ENCODE data around the gene FABP3. TPM values are rescaled to one million over a fixed set of nuclear protein-coding genes. Genes with fewer than 3 reads are reported as not detected.

The FABP3 gene
- total RNA-seq (2022; extraction: Qiagen RNA extraction) = not detected in 5 replicates

DNA sequence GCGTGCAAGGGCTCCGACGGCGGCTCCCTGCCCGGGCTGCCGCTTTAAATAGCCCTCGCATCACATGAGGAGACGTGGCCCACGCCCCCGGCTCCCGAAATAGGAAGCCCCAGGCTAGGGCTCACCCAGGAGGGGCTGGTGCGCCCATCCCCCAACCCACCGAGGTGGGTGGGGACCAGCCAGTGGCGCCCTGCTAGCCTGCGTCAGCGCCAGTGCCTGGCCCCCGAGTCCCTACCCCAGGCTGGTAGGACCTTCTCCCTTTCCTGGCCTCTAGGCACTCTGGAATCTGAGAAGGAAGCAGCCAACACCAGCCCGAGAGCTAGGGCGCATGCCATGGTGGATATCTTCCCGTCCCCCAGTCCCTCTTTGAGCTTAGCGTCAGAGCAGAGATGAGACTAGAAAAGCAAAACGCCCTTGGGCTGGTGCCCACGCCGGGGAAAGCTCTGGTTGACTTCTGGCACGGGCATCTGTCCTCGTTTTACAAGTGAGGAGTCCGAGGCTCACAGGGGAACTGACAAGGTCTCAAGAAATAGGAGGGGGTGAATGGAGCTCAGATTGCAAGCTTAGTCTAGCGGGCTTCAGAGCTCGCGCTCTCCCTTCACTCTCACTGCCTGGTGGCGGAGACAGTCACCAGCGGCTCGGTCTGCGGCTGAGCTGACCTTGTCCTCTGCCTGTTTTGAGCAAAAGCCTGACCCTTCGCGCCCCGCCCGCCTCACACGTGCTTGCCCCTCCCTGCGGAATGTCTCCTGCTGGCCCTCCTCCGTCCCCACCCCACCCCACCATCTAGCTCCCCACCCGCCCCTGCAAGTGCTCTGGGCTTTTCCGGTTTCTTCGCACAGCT is at the start of gene FABP3:
Gene FABP3 (minus strand): TSS at position 21 of the 841 bp plus-strand sequence. CDS start 62 bp downstream, outside the sequence.

DNA sequence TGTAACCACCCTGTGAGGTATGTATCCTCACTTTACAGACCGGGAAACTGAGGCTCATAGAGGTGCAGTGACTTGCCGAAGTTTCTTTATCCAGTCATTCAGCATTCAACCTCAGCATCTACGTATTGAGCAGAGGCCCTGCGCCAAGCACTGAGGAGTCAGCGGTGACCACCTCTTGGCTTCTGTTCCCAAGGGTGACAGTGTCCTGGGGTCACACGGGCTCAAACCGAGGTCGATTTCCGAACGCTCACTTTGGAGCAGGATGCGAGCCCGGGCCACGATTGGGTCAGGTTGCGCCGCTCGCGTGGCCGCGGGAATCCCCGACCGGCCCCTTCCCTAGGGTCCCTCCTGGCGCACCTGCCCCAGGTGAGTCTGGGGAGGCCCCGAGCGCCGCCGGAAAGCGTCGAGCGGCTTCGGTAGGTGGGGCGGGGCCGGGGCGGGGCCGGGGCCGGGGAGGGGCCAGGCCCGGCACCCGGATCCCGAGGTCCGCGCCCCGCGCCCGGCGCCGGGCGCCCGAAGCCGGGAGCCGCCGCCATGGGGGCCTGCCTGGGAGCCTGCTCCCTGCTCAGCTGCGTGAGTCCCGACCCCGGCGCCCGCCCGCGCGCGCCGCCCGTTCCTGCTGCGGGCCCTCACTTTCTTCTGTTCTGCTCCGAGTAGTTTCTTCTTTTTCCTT is 40.0 kb upstream of the FABP3 start, which contains the start of gene SERINC2:
Gene SERINC2 (plus strand): TSS at position 482 of the 673 bp plus-strand sequence. CDS start 53 bp downstream, at position 535.

Other genes starting within 250 kb of the FABP3 start
- gene NKAIN1, start 133.2 kb downstream of the FABP3 start, total RNA-seq (2022; extraction: Qiagen RNA extraction) = 0.85 to 1.2 TPM (median 1.0 TPM) in 5 replicates
- gene SNRNP40, start 76.3 kb downstream of the FABP3 start, total RNA-seq (2022; extraction: Qiagen RNA extraction) = 38.1 to 41.8 TPM (median 39.0 TPM) in 5 replicates
- 21.4 to 25.5 TPM (median 23.0 TPM) in 5 replicates for gene ZCCHC17, start 76.0 kb downstream of the FABP3 start, total RNA-seq (2022; extraction: Qiagen RNA extraction)
- 18.8 to 32.8 TPM (median 29.6 TPM) in 5 replicates for gene SERINC2, start 40.1 kb upstream of the FABP3 start, total RNA-seq (2022; extraction: Qiagen RNA extraction)
- gene TINAGL1, start 203.4 kb upstream of the FABP3 start, total RNA-seq (2022; extraction: Qiagen RNA extraction) = 0.31 to 0.72 TPM (median 0.55 TPM) in 5 replicates
- 0.09 TPM in 1 of 5 replicates, not detected in the others for gene HCRTR1, start 244.6 kb upstream of the FABP3 start, total RNA-seq (2022; extraction: Qiagen RNA extraction)